COR-L47 (cell line): ENCODE results near the gene SEPHS1.
A peak's percentile ranks its signal among the peaks of the same experiment; 100 is the strongest.

Experiments used
- DNase-seq: peaks from one replicate; lab custom pipeline; 2025; lab: John Stamatoyannopoulos, UW

SEPHS1 gene

DNA sequence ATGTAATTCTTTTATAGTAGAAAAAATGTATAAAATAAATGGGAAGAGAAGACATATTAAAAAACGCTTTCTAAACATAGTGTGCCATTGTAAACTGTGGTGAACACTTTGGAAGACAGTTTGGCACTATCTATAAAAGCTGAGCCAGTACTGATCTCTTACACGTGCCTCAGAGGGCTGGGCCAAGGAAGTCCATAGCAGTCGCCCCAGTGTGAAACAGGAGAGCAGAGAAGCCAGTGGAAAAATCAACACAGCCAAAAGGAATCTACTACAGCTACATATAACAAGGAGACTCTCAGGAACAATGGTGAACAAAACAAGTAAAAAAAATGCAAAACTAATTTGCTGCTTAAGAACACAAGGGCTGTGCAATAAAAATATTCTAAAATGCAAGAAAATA, 20.6 kb downstream of the SEPHS1 start:
- DNase-seq = no peak

DNA sequence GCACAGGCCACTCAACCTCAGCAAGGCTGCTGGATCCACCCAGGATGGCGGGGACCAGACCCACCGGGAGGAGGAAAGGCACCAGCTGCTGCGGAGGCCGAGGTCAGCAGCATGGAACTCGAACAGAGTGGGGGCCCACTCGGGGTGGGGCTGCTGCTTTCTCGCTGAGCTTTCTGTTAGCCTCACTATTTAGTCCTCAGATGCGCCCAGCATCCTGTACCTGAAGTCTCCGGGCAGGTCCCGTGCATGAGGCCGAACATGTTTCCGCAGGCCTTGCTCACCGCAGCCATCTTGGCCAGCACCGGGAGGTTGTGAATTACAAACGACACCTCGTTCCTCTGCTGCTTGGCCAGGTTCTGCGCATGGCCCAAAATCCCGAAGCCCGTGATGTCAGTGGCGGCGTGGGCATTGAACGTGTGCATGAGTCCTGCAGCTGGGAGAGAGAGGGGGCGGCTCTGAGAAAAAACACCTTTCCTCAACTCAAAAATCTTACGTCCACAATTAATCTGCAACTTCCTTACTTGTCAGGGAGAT, 25.4 kb downstream of the SEPHS1 start:
- no peak for DNase-seq

DNA sequence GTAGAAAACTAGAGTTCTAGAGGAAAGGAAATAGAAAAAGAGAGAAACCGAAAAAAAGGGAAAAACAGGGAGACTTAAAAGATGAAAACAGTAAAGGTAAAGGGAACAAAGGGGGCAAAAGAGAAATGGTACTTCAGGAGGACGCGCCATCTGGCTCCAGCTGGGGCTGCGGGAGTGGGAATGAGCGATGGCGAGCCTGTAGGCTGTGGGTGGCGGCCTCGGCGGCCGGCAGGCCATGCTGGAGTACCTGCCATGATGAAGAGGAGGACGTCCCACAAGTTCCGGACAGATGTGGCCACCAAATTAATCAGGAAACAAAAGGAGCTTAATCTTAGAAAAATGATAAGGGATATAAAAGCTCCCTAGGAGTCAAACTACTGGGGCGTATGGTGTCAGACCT, 26.5 kb downstream of the SEPHS1 start:
- no peak for DNase-seq

DNA sequence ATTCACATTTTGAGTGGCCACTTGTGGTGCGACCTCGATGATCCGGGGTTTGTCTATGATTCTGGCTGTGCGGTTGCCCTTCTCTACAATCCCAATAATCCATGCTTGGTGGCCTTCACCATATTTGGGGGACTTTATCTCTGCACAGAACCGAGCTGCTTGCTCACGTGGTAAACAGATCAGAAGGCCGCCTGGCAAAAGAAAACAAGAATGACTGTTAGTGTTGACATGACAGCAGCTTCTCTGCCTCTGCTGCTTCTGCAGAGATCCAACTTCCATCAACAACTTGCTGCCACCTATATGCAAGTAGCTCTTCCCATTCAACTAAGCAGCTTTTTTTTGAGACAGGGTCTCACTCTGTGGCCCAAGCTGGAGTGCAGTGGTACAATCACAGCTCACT, 28.9 kb downstream of the SEPHS1 start:
- DNase-seq = no peak

DNA sequence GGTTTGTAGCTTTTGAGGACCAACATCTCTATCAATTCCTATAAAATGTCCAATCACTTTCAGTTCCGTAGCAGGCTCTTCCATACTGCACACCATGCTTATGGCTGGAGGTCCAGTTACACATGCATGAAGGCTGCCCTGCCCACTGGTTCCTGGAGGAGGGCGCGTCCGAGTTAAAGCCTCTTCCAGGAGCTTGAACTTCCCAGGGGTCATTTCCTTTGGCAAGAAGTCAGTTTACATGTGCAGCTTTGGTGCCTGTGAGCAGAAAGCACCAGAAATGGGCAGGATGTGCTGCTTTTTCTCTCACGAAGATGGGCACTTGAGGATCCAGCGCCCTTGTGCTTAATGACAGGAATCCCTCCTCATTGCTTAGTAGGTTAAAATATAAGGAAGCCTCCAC, 30.6 kb downstream of the SEPHS1 start:
- DNase-seq = no peak

DNA sequence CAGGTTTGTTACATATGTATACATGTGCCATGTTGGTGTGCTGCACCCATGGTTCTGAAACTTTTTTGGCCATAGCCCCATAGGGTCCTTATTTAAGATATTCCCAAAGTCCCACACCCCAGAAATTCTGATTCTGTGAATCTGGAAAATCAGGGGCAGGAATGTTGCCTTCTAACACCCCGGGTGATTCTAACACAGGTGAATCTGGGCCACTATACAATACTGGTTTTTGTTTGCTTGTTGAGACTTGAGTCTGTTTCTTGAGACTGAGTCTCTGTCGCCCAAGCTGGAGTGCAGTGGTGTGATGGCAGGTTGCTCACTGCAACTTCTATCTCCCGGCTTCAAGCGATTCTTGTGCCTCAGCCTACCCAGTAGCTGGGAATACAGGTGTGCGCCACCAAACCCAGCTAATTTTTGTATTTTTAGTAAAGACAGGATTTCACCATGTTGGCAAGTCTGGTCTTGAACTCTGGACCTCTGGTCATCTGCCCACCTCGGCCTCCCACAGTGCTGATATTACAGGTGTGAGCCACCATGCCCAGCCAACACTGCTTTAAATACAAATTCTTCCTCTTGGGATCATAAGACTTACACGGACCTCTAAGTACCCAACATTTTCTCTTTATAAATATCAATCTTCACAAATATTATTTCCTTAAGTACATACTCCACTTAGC, 31.3 kb downstream of the SEPHS1 start:
- no peak for DNase-seq

DNA sequence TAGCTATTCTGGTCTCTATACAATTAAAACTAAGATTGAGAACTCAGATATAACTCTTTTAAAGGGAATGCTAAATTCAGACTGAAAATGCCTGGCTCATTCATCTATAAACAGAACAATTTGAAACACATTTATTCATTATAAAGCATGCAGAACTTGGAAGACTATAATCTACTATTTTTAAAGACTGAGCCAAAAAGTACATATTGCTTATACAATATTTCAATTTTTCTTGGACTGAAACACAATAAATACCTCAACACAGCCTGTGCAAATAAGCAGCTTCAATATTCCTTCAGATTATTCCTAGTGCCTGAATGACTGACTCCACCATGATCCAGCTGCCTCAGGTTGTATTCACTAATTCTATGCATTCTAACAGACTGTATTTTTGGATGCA, 32.7 kb downstream of the SEPHS1 start:
- no peak for DNase-seq

DNA sequence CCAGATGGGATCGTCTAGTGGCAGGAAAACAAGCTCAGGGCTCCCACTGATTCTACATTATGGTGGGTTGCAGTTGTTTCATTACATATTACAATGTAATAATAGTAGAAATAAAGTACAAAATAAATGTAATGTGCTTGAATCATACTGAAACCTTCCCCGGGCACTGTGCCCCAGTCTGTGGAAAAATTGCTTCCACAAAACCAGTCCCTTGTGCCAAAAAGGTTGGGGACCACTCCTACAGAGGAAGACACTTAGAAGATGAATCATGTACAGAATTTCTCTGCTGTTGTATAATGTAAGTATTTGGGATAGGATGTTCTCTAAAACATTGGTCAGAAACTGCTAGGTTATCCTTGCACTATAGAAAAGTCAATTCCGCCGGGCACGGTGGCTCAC, 36.9 kb downstream of the SEPHS1 start:
- no peak for DNase-seq

DNA sequence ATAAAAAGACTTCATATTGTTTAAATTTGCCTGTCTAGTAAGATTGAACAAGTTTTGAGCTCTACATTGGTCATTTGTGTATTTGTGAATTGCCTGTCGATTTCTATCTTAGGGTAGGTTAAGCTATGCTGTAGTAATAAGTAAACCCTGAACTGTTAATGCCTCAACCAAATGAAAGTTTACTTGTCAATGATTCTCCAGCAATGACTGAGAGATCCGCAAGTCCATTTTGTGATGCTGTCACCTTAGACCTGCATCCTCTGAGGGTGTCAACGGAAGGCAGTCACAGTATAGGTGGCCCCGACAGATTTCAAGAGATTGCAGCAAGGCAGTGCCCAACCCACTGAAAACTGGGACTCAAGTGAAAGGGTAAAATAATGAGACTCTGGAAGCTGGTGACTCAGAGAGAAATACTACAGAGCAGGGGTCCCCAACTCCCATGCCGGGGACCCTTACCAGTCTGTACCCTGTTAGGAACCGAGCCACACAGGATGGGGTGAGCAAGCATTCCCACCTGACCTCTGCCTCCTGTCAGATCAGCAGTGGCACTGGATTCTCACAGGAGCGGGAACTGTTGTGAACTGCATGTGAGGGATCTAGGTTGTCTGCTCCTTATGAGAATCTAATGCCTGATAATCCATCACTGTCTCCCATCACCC, 37.4 kb downstream of the SEPHS1 start:
- no peak for DNase-seq

DNA sequence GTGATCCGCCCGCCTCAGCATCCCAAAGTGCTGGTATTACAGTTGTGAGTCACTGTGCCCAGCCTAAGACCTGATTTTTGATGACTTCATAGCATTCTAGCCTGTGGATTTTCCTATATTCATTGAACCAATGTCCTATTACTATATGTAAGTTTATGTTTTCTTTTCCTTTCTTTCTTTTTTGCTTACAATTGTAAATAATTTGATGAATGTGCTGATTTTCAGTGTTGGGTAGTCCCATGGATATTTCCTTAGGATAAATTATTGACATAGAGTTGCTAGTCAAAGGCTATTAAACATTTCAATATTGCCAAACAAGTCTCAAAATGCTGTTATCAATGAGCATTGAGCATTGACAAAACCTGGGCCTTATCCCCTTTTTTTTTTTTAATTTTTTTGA, 38.3 kb downstream of the SEPHS1 start:
- no peak for DNase-seq

DNA sequence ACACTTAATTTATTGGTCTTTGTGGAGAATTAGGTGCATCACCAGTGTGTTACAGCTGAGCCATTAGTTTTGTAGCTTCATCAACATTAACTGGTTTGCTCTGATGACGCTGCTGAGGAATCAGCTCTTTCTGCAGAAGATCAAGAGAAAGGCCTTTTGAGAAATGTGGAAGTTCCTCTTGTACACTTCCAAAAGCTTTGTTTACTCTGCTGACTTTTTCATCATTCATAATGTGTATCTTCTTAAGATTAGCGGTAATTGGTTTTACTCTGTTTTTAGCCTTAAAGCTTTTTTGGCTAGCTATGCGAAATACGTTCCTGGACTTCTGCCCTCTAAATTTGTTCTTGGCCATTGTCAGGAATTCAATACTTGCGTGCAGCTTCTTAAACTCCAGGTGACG, 40.0 kb downstream of the SEPHS1 start:
- no peak for DNase-seq

DNA sequence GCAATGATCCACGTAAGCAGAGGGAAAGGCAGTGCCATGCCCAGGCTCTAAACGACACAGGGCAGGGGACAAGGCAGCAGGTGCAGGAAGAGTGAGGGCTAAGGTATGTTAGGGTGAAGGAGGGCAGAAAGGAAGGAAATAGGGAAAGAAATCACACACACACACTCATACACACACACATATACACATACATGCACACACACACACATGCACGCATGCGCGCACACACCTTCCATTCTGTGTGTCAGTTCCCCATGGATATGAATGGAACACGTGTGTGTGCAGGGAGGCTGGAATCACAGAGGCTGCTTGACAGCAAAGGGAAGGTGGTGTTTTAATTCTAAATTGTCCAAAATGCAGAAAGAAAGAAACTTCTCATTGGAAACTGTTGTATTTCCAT, 42.0 kb downstream of the SEPHS1 start:
- DNase-seq = no peak

DNA sequence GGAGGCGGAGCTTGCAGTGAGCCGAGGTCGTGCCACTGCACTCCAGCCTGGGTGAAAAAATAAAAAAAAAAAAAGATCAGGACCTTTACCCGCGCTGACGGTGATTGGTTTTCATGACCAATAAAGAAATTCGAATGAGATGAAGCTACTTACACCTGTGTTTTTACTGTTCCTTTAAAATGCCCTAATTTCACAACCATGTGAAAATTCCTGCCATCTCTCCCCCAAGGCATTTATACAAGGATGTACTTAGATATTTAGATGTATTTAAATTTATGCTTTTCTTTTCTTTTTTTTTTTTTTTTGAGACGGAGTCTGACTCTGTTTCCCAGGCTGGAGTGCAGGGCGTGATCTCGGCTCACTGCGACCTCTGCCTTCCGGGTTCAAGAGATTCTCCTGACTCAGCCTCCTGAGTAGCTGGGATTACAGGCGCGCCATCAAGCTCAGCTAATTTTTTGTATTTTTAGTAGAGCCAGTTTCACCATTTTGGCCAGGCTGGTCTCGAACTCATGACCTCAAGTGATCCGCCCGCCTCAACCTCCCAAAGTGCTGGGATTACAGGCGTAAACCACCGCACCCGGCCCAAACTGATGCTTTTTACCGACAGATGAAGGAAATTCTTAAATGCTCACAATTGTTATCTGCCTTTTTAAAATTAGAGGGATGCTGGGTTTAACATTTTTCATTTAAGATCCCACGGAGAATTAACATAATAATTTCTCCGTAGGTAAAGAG, 45.1 kb downstream of the SEPHS1 start:
- DNase-seq = no peak

DNA sequence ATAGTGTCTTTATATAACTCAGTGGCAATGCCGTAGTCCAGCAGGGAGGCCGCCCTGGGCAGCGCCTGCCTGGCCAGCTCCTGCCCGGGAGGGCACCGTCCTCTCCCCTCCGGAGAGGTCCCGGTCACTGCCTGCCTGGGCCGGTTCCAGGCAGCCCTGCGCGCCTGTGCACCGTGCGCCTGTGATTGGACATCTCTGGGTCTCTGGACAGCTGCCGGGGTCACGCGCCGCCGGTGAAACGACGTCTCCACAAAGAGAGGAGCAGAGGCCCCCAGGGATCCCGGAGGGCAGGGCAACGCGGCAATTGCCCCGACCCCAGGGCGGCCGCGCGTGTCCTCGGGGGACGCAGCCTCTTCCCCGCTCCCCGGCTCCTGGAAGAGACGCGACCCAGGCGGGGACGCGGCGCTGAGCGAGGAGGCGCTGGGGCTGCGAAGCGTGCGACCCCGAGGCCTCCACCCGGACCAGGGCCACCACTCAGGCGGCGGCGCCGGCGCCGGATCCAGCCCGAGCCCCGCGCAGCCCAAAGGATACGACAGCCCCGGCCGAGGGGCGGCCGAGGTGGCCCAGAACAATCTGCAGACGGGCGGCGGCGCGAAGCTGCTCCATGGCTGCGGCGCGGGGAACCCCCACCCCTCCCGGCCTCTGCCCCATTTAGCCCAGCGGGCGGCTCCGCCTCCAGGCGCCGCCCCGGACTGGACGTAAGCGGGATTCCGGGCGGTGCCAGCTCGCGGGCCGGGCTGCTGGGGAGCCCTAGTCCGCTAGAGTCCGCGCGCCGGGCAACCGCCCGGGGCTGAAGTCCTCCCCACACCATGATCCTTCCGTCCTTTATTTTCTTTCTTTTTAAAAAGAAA, 48.4 kb downstream of the SEPHS1 start, which contains the start of gene PHYH:
Gene PHYH (minus strand): TSS at position 628 of the 851 bp plus-strand sequence. CDS start 22 bp downstream, at position 606.
- peak; percentile 39 for DNase-seq

DNA sequence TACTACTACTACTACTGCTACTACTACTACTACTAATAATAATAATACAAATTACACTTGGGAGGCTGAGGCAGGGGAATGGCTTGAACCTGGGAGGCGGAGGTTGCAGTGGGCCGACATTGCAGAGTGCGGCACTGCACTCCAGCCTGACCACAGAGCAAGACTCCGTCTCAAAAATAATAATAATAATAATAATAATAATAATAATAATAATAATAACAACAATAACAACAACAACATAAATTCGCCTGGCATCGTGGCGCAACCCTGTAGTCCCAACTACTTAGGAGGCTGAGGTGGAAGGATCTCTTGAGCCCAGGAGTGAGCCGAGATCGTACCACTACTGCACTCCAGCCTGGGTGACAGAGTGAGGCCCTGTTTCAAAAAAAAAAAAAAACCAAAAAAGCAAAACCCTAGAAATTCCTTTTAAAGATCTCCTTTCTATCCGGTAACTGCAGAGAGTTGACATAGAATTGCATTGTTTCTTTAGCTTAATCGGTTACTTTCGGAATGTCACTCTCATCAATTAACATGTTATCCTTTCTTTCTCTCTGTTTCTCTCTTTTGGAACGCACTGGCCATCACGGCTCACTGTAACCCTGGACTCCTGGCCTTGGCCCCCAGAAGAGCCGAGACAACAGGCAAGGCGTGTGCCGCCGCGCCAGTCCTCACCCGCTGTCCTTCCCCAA, 49.2 kb downstream of the SEPHS1 start:
- DNase-seq = no peak

DNA sequence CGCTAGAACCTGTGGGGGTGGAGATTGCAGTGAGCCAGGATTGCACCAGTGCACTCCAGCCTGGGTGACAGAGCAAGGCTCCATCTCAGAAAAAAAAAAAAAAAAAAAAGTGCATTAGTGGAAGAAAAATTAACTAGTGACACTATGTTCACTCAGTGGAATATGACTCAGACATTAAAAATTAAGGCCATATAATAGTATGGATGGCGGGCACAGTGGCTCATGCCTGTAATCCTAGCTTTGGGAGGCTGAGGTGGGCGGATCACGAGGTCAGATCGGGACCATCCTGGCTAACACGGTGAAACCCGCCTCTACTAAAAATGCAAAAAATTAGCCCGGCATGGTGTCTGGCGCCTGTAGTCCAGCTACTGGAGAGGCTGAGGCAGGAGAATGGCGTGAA, 51.6 kb downstream of the SEPHS1 start:
- DNase-seq = no peak

DNA sequence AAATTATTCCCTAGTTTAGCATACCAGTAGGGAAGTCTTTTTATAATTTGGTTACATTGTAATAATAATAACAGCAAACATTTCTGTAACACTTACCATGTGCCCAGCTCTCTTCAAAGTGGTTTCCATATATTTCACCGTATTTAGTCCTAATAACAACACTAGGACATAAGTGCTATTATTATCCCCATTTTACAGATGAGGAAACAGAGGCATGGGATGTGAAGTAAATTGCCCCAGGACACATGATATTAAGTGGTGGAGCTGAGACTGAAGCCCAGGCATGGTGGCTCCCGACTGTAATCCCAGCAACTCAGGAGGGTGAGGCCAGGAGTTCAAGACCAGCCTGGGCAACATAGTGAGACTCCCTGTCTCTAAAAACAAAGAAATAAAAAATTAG, 53.3 kb downstream of the SEPHS1 start:
- no peak for DNase-seq

DNA sequence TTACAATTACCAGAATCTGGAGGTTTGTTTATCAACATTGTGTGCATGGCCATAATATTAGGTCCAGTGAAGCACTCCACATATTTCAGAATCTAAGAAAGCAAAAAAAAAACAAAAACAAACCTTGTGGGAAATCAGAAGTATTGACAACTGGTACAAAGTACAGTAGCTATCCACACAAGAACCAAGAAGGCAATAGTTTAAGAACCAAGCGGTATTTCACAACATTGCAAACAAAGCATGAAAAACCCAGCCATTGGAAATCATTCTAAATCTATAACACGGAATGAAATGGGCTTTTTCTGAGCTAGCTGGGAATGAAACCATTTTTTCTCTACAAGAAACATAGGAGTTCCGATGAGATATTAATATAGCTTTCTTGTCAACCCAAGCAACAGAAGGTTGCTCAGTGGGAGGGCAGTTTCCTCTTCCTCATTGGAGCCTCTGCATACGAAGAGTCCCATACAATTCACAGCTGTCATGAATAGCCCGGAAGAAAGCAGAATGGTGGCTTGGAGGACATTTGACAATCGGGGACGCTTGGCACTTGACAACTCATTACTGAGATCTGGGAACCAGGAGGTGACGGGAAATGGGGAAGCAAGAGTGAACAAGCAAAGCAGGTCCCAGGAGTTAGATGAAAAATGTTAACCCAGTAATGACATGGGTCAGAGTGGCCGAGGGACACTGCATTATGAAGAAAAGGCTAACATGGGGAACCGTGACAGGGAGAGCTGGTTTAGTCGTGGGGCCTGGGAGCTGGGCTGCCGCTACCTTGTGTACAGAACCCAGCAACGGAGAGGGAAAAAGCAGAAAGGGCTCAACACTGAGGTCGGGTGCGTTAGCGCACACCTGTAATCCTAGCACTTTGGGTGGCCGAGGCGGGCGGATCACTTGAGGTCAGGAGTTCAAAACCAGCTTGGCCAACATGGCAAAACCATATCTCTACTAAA, 56.0 kb downstream of the SEPHS1 start:
- no peak for DNase-seq

DNA sequence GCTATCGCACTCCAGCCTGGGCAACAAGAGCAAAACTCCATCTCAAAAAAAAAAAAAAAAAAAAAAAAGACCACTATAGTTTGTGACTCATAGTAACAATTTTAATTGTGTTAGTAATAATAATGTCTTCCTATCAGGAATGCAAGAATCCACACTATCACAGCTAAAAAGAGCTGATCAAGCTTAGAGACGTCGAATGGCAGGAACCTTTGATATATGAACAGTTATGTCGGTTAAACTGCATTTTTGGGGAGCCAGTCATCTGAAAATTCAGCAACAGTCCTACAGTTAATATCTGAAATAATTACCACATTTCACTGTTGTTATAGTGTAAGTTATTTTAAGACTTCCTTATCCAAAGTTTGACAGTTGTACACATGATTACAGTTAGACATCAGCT, 57.0 kb downstream of the SEPHS1 start:
- no peak for DNase-seq

DNA sequence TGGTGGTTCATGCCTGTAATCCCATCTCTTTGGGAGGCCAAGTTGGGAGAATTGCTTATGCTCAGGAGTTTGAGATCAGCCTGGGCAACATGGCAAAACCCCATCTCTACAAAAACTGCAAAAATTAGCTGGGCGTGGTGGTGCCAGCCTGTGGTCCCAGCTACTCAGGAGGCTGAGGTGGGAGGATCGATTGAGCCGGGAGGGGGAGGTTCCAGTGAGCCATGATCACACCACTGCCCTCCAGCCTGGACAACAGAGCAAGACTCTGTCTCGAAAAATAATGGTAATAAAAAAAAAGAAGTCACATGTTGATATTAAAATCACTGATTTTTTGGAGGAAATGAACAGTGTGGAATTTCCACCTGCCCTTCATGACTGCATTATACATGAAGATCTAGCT, 64.0 kb downstream of the SEPHS1 start:
- no peak for DNase-seq
